Liver (tissue), 9 donors: ENCODE data around the gene MYO16. TPM values are rescaled to one million over a fixed set of nuclear protein-coding genes. Genes with fewer than 3 reads are reported as not detected.
"Not testable (repeated sequence)": the region's sequence is repeated elsewhere in the genome, so short reads cannot be mapped to it uniquely, and the experiment has no call there.

ENCODE experiments used
- DNase-seq: peaks from one replicate; pipeline ENCODE4 v3.0.0-alpha.2; 2017; ENCODE audit warnings: low spot score
- H3K27ac ChIP-seq, 2 donors: one replicate each; pipeline ENCODE4 v1.7.0; 2013; ENCODE audit warnings: inconsistent platforms in 2 of 2, low read length in 2 of 2, control low read depth in 1 of 2, low read depth in 1 of 2, mild to moderate bottlenecking in 1 of 2
- H3K27me3 ChIP-seq, 4 donors: one replicate each; pipeline versions ENCODE4 v1.6.1 to v1.7.0; 2013; ENCODE audit warnings: low read length in 3 of 4, inconsistent platforms in 1 of 4, mild to moderate bottlenecking in 1 of 4, moderate library complexity in 1 of 4; ENCODE audit not compliant: control insufficient read depth in 4 of 4, insufficient read depth in 4 of 4
- H3K36me3 ChIP-seq, 4 donors: one replicate each; pipeline versions ENCODE4 v1.6.1 to v1.7.0; 2013; ENCODE audit warnings: low read length in 3 of 4, mild to moderate bottlenecking in 3 of 4, low read depth in 1 of 4, moderate library complexity in 1 of 4; ENCODE audit not compliant: control insufficient read depth in 4 of 4, insufficient read depth in 3 of 4
- H3K4me1 ChIP-seq, 4 donors: one replicate each; pipeline versions ENCODE4 v1.6.1 to v1.7.0; 2013; ENCODE audit warnings: low read length in 3 of 4, mild to moderate bottlenecking in 3 of 4, moderate library complexity in 1 of 4; ENCODE audit not compliant: control insufficient read depth in 4 of 4, insufficient read depth in 4 of 4
- H3K4me3 ChIP-seq, 3 donors: one replicate each; pipeline versions ENCODE4 v1.6.1 to v1.7.0; 2013; ENCODE audit warnings: low read length in 3 of 3, control low read depth in 1 of 3, low read depth in 1 of 3, mild to moderate bottlenecking in 1 of 3
- H3K9ac ChIP-seq, 2 donors: one replicate each; pipeline ENCODE4 v1.7.0; 2013; ENCODE audit warnings: low read length in 2 of 2, mild to moderate bottlenecking in 2 of 2, moderate library complexity in 2 of 2, control low read depth in 1 of 2, low read depth in 1 of 2
- H3K9me3 ChIP-seq, 4 donors: one replicate each; pipeline versions ENCODE4 v1.6.1 to v1.7.0; 2013; ENCODE audit warnings: low read length in 3 of 4; ENCODE audit not compliant: control insufficient read depth in 4 of 4
- FOXA1 ChIP-seq: IDR thresholded peaks from 2 replicates; pipeline ENCODE4 v1.6.1; 2016; ENCODE audit warnings: antibody characterized with exemption
- FOXA2 ChIP-seq: IDR thresholded peaks from 2 replicates; pipeline ENCODE4 v1.6.1; 2016; ENCODE audit warnings: antibody characterized with exemption
- GABPA ChIP-seq, 2 donors: IDR thresholded peaks in 1 of 2; conservative IDR thresholded peaks in 1 of 2; 2 replicates each; pipeline ENCODE4 v1.6.1; 2016; ENCODE audit warnings: antibody characterized with exemption in 2 of 2, mild to moderate bottlenecking in 1 of 2, moderate library complexity in 1 of 2
- HNF4A ChIP-seq, 2 donors: conservative IDR thresholded peaks; 2 replicates each; pipeline ENCODE4 v1.6.1; 2016; ENCODE audit warnings: antibody characterized with exemption in 2 of 2, mild to moderate bottlenecking in 2 of 2
- NR2F2 ChIP-seq: IDR thresholded peaks from 2 replicates; pipeline ENCODE4 v1.6.1; 2016; ENCODE audit warnings: antibody characterized with exemption
- RAD21 ChIP-seq, 2 donors: IDR thresholded peaks; 2 replicates each; pipeline ENCODE4 v1.6.1; 2016; ENCODE audit warnings: antibody characterized with exemption in 2 of 2, mild to moderate bottlenecking in 2 of 2
- RXRA ChIP-seq, 2 donors: IDR thresholded peaks; 2 replicates each; pipeline ENCODE4 v1.6.1; 2017 to 2018; ENCODE audit warnings: antibody characterized with exemption in 2 of 2, mild to moderate bottlenecking in 1 of 2
- SP1 ChIP-seq: IDR thresholded peaks from 2 replicates; pipeline ENCODE4 v1.6.1; 2018; ENCODE audit warnings: antibody characterized with exemption, mild to moderate bottlenecking
- YY1 ChIP-seq: IDR thresholded peaks from 2 replicates; pipeline ENCODE4 v1.6.1; 2016; ENCODE audit warnings: antibody characterized with exemption, mild to moderate bottlenecking
- ZBTB33 ChIP-seq: IDR thresholded peaks from 2 replicates; pipeline ENCODE4 v1.6.1; 2016; ENCODE audit warnings: antibody characterized with exemption
- WGBS: extraction: QIAGEN DNeasy Blood & Tissue Kit; methylation state at CpG from one replicate; pipeline ENCODE4 v1.1.7; 2013; 5-methylcytosine and 5-hydroxymethylcytosine counted together
- polyA plus RNA-seq, 2 donors: library from polyadenylated mRNA; stranded (reverse) in 1 of 2; unstranded in 1 of 2; fragments of 200-250 nt in 1 of 2; fragments of >200 nt in 1 of 2; fragmentation: Nextera tagmentation in 1 of 2; extraction: Ambion mirVana in 1 of 2; gene quantifications; one replicate each; pipeline versions ENCODE4 v1.2.1 to v1.2.3, GENCODE V29; 2013 to 2015
- total RNA-seq, 2 donors: library from RNA; depleted of rRNA; stranded (reverse); fragments of >200 nt; gene quantifications; one replicate each; pipeline ENCODE4 v1.2.3, GENCODE V29; 2014
- TF ChIP-seq, protein P1 (sequence below): IDR thresholded peaks from 2 replicates; pipeline ENCODE4 v1.6.1; 2016; ENCODE audit warnings: antibody characterized with exemption
- TF ChIP-seq, protein P2 (sequence below): IDR thresholded peaks from 2 replicates; pipeline ENCODE4 v1.6.1; 2016; ENCODE audit warnings: antibody characterized with exemption
- TF ChIP-seq, protein P3 (sequence below): fragments of 150-350 bp; IDR thresholded peaks from 2 replicates; pipeline ENCODE4 v1.5.1; 2017; ENCODE audit warnings: improper control_type of control experiment, low read depth, low read length; ENCODE audit not compliant: missing input control
- donor health status: healthy.
- donor health status: healthy.
- donor health status: healthy.
- donor health status: healthy.
- donor health status: healthy.

MYO16 gene
- total and polyA plus RNA-seq, 4 donors: 0.37 to 1.1 (median 0.68) TPM

DNA sequence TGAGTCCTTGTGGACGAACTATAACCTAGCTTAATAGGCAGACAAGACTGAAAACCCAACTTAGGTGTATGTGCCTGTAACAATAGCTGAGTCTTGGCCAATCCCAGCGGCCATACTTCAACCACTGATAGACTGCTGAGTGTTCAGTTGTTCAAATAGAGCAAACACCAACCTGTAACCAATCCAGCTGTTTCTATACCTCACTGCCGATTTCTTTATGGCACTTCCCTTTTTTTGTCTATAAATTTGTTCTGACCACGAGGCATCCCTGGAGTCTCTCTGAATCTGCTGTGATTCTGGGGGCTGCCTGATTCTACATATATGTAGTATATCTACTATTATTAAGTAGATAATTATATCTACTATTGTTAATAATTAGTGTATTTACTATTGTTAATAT is 284.3 kb downstream of the MYO16 start:
- 82% methylated on average over 4 of the region's 4 CpGs for WGBS
- H3K27me3 ChIP-seq, H3K36me3 ChIP-seq, H3K27ac ChIP-seq, H3K9ac ChIP-seq, H3K4me3 ChIP-seq, H3K9me3 ChIP-seq, DNase-seq: not testable (repeated sequence)
- H3K4me1 ChIP-seq: peaks cover 0 to 24% (median 6%) of the 10 kb centered on the region in 4 donors

DNA sequence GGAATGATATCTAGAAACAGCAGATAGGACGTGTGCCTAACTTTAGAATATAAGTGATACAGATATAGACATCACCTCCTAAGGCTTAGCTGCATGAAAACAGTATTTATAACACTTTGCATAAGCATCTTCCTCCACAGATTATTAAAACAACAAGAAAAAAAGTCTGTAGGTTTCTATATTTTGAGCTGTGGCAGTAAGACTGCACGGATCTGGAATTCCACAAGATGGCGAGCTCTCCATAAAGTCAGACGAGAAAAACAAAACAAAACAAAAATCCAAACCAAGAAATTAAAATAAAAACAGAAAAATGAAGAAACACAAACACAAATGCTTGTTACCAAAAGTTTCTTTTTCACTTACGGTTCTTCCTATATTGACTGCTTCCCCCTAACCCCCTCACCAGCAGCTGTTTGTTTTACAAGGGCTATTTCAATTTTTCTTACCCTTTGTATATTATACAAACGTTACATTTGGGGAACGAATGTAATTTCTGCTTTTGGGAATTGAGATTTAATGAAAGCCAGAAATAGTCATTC is 285.8 kb downstream of the MYO16 start:
- no peak for DNase-seq

DNA sequence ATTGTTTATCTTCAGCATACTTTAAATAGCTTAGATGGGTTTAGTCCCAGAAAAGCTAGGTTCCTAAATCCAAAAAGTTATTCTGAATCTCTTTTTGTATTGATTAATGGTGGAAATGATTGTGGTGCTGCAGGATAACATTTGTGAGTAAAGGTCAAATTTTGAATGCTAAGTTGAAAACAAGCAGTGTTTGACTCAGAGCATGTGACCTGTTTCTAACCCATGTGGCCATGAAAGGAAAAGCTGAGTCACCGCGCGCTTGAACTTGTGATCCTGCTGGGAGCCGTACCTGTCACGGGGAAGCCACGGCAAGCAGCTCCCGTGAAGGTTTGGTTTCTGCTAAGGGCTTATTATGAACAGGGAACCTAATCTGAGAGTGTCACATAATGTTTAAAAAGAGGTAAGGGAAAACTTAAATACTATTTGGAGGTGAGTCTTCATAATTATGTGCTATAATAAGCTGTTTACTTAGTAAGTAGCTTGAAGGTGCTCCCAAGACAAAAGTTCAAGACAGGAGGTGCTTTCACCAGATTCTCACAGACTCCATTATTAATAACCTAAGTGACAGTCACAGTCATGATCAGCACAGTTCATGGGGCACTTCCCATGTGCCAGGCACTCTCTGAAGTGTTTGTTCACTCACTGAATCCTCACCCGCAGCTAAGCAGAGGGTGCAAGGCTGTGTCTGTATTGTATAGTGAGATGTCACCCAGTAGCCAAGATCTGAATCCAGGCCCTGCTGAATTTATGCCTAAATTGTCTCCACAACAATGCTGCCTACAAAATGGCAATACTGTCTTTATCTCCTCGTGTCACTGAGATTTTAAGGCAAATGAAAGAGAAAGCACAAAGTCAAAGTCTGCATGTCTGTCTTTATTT is 286.5 kb downstream of the MYO16 start:
- Histone ChIP-seq H3K9ac (peak overlapping the region; percentile 79 to 91), H3K27me3 (no peaks in the 10 kb centered on the region), H3K9me3 (no peaks in the 10 kb centered on the region), H3K36me3 (no peaks in the 10 kb centered on the region), H3K4me1 (peaks cover 0 to 28% (median 6%) of the 10 kb centered on the region in 4 donors), H3K27ac (peak overlapping the region; percentile 76 to 95), H3K4me3 (peak overlapping the region; percentile 6 to 41 (median 31))
- peak; percentile 69 for DNase-seq
- 6% methylated on average over 9 of the region's 9 CpGs for WGBS
- peak in 1 of 2 donors; percentile 15 for TF ChIP-seq GABPA (IDR thresholded peaks at IDR 0.05 in 1 of 2, conservative IDR thresholded peaks at IDR 0.05 in 1 of 2)
- peak; percentile 72 for TF ChIP-seq NR2F2
- peak; percentile 65 for TF ChIP-seq FOXA1
- TF ChIP-seq FOXA2: no peak
- peak; percentile 94 for TF ChIP-seq SP1
- TF ChIP-seq ZBTB33: peak; percentile 80
- TF ChIP-seq, protein P1, sequence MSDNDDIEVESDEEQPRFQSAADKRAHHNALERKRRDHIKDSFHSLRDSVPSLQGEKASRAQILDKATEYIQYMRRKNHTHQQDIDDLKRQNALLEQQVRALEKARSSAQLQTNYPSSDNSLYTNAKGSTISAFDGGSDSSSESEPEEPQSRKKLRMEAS: peak; percentile 78
- TF ChIP-seq, protein P2, sequence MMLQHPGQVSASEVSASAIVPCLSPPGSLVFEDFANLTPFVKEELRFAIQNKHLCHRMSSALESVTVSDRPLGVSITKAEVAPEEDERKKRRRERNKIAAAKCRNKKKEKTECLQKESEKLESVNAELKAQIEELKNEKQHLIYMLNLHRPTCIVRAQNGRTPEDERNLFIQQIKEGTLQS: peak; percentile 99
- TF ChIP-seq HNF4A (conservative IDR thresholded peaks at IDR 0.05): peak; percentile 69 to 78
- TF ChIP-seq RXRA (IDR thresholded peaks at IDR 0.05): peak; percentile 88 to 92

More for the DNA sequence above, 285.8 kb downstream of the MYO16 start:
- H3K9me3 ChIP-seq: no peaks in the 10 kb centered on the region
- H3K36me3 ChIP-seq: no peaks in the 10 kb centered on the region
- H3K4me1 ChIP-seq: peaks cover 0 to 28% (median 6%) of the 10 kb centered on the region in 4 donors
- H3K27me3 ChIP-seq: no peaks in the 10 kb centered on the region
- peak overlapping the region; percentile 76 to 95 for H3K27ac ChIP-seq
- WGBS: 9% methylated on average over 7 of the region's 7 CpGs
- peak overlapping the region in 2 of 3 donors; percentile 31 to 41 for H3K4me3 ChIP-seq
- peak overlapping the region; percentile 68 to 91 for H3K9ac ChIP-seq
- TF ChIP-seq, protein P3, sequence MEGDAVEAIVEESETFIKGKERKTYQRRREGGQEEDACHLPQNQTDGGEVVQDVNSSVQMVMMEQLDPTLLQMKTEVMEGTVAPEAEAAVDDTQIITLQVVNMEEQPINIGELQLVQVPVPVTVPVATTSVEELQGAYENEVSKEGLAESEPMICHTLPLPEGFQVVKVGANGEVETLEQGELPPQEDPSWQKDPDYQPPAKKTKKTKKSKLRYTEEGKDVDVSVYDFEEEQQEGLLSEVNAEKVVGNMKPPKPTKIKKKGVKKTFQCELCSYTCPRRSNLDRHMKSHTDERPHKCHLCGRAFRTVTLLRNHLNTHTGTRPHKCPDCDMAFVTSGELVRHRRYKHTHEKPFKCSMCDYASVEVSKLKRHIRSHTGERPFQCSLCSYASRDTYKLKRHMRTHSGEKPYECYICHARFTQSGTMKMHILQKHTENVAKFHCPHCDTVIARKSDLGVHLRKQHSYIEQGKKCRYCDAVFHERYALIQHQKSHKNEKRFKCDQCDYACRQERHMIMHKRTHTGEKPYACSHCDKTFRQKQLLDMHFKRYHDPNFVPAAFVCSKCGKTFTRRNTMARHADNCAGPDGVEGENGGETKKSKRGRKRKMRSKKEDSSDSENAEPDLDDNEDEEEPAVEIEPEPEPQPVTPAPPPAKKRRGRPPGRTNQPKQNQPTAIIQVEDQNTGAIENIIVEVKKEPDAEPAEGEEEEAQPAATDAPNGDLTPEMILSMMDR: peak; percentile 57
- no peak for TF ChIP-seq NR2F2
- TF ChIP-seq RAD21 (IDR thresholded peaks at IDR 0.05): peak; percentile 67 to 72
- no peak for TF ChIP-seq ZBTB33
- TF ChIP-seq YY1: peak; percentile 80
